HepG2 (cell line): ENCODE data around the gene BBOX1.

Experiments
- ETV6 ChIP-seq: sonication (generic); formaldehyde crosslinking; conservative IDR thresholded peaks from 2 replicates; pipeline ENCODE4 v1.4.0; 2020; ENCODE audit warnings: missing genetic modification reagents
- GLI4 ChIP-seq: sonication (generic); formaldehyde crosslinking; IDR thresholded peaks from 2 replicates; pipeline ENCODE4 v1.5.1; 2020; ENCODE audit warnings: missing genetic modification reagents, mild to moderate bottlenecking, moderate library complexity, borderline replicate concordance
- IRF1 ChIP-seq: sonication (generic); formaldehyde crosslinking; IDR thresholded peaks from 2 replicates; pipeline ENCODE4 v1.4.0; 2020; ENCODE audit warnings: low read depth, mild to moderate bottlenecking, missing genetic modification reagents
- MLX ChIP-seq: IDR thresholded peaks from 2 replicates; pipeline ENCODE4 v1.6.1; 2016
- POLR2A ChIP-seq, 2 experiments: IDR thresholded peaks; 2 replicates each; pipeline ENCODE4 v1.6.1; 2011; ENCODE audit warnings: low read depth in 2 of 2, low read length in 2 of 2, mild to moderate bottlenecking in 1 of 2, moderate library complexity in 1 of 2; ENCODE audit not compliant: insufficient read depth in 1 of 2
- REXO4 ChIP-seq: sonication (generic); formaldehyde crosslinking; IDR thresholded peaks from 2 replicates; pipeline ENCODE4 v1.8.0; 2022; ENCODE audit warnings: missing genetic modification reagents, mild to moderate bottlenecking, borderline replicate concordance
- RFX5 ChIP-seq: IDR thresholded peaks from 2 replicates; pipeline ENCODE4 v1.6.1; 2011; ENCODE audit warnings: low read depth, low read length, improper control_type of control experiment
- ZSCAN30 ChIP-seq: sonication (generic); formaldehyde crosslinking; IDR thresholded peaks from 2 replicates; pipeline ENCODE4 v1.5.0; 2020; ENCODE audit warnings: mild to moderate bottlenecking, missing genetic modification reagents

DNA sequence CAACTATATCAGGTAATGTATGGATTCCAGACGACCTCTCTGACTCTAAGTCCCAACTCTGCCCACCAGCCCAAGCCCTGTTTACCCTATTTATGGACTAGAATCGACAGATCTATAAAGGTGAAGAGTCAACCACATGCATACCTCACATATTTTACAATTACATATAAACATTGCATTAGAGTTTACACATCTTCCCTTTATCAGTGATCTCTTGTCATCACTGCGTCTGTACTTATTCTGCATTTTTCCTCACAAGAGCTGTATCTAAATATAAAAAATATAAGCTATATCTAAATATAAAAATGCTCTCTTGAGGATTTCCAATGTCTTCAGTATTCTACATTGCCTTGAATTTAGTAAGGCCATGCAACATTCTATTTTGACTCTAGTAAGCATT lies 38.2 kb upstream of the BBOX1 start:
- TF ChIP-seq IRF1 (CRISPR knock-in tag) (no peak), POLR2A (IDR thresholded peaks at IDR 0.05; ENCODE audit: insufficient read depth in 1 of 2, low read depth in 2 of 2, low read length in 2 of 2) (no peak), MLX (CRISPR knock-in tag) (no peak), RFX5 (no peak), GLI4 (CRISPR knock-in tag) (no peak), ZSCAN30 (CRISPR knock-in tag) (no peak), REXO4 (CRISPR knock-in tag) (no peak), ETV6 (CRISPR knock-in tag) (no peak)
